Right ventricle myocardium inferior (tissue), 1 donor: ENCODE data around the gene MARCHF9. TPM values are rescaled to one million over a fixed set of nuclear protein-coding genes. Genes with fewer than 3 reads are reported as not detected.
"Not testable (repeated sequence)": the region's sequence is repeated elsewhere in the genome, so short reads cannot be mapped to it uniquely, and the experiment has no call there.

Source experiments
- ATAC-seq: fragments of 200-7000 bp; cut with Tn5 transposase; one replicate; pipeline ENCODE4 v1.9.1; 2020; ENCODE audit warnings: mild to moderate bottlenecking, moderate library complexity
- DNase-seq: peaks from one replicate; pipeline ENCODE4 v3.0.0; 2021; ENCODE audit errors: missing footprints
- intact Hi-C: fragments of 100-400 bp; cut with DNase I; formaldehyde crosslinking; loops from one replicate; pipeline ENCODE4 v1.11.0; 2022
- long read RNA-seq: library from polyadenylated mRNA; unstranded; transcript quantifications from one replicate; pipeline ENCODE4 v2.0.0, GENCODE V29; 2021
- total RNA-seq: library from RNA; stranded (reverse); fragmentation: NEBNext Ultra II Directional; extraction: Animal tissue kit (Norgen Biotek cat#: 25700); gene quantifications from one replicate; pipeline ENCODE4 v1.2.1, GENCODE V29; 2021
- donor health status: DM: no; HTN: yes; CAD: no; lungs with severe emphysema.

The MARCHF9 gene, protein sequence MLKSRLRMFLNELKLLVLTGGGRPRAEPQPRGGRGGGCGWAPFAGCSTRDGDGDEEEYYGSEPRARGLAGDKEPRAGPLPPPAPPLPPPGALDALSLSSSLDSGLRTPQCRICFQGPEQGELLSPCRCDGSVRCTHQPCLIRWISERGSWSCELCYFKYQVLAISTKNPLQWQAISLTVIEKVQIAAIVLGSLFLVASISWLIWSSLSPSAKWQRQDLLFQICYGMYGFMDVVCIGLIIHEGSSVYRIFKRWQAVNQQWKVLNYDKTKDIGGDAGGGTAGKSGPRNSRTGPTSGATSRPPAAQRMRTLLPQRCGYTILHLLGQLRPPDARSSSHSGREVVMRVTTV
- total RNA-seq, result 14.5 TPM
- long read RNA-seq, partial matches to known transcripts, result 0 of 3 reads
- long read RNA-seq, other reads (novel, unspliced or antisense), result 1 of 3 reads

GRCh38 chr12:57754411-57755193, at the start of gene MARCHF9:
Gene MARCHF9 (plus strand): TSS chr12:57755103. CDS start chr12:57755529, 426 bp downstream.
- no peak for ATAC-seq
- intact Hi-C loops, result no loop called here
- DNase-seq, result no peak

- DNase-seq (no peak), ATAC-seq (no peak)
- intact Hi-C loops, result no loop called here
These were observed 47.7 kb upstream of the MARCHF9 start for GRCh38 chr12:57707250-57707649.

GRCh38 chr12:57708296-57708695, 46.6 kb upstream of the MARCHF9 start:
- DNase-seq (no peak), ATAC-seq (no peak)
- intact Hi-C loops, result no loop called here

DNA sequence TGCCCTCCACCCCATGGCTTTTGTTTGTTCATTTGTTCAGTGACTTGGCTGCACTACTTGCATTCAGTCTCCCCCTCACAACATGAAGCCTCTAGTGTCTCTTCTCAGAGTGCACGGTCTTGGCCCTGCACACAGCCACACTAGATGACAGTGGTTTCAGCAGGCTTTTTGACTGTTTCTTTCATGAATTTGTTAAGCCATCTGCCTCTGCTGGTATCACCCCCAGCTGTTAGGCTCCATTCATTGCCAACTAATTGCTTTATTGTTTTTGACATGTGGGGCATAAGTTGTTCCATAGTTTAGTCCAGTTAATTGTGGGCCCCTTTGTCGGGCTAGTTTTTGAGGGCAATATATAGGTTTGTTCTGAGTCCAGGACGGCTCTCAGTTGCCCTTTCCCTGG, 42.2 kb upstream of the MARCHF9 start:
- ATAC-seq, result no peak
- no peak for DNase-seq
- intact Hi-C loops, result no loop called here

DNA sequence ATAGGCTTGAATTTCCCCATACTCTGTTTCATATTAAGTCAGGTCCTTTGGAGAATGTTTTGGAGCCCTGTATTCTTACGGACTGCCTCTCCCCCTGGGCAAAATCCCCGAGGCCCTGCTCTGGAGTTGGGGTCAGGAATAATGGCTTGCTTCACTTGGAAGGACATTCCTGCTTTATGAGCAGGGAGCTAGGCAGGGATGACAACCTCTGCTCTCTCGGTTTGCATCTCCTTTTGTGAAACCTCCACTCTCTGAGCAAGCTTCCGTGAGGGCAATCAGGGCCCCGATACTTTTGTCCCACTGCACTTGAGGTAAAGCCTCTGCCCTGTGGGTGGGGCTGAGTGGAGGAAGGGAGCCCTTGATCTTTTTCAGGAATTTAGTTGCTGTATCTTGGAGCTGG, 41.7 kb upstream of the MARCHF9 start:
- no peak for DNase-seq
- intact Hi-C loops, result no loop called here
- ATAC-seq, result no peak

DNA sequence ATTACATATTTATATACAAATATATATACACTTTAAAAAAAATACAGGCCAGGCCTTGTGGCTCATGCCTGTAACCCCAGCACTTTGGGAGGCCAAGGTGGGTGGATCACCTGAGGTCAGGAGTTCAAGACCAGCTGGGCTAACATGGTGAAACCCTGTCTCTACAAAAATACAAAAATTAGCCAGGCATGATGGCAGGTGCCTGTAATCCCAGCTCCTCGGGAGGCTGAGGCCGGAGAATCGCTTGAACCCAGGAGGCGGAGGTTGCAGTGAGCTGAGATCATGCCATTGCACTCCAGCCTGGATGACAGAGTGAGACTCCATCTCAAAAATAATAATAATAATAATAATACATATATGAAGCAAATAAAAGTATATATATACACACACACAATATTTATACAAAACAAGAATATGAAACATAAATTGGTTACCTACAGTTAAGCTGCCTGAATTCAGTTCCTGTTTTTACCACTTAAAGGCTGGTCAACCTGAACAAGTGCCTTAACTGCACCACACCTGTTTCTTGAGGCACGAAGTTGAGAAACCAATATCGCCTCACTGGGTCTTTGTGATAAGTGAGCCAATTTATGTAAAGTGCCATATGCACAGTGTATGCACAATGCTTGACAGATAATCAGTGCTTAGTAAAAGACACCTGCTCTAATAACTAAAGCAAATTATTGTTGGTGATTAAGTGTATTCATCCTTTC, 39.7 kb upstream of the MARCHF9 start:
- intact Hi-C loops, ATAC-seq, DNase-seq: not testable (repeated sequence)

DNA sequence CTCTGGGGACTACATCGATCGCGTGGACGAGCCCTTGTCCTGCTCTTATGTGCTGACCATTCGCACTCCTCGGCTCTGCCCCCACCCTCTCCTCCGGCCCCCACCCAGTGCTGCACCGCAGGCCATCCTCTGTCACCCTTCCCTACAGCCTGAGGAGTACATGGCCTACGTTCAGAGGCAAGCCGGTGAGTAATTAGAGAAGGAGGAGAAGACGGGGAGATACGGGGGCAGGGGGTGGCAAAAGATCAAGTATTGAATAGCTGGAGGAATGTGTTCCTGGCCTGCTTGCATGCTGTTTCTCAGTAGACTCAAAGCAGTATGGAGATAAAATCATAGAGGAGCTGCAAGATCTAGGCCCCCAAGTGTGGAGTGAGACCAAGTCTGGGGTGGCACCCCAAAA, 39.1 kb upstream of the MARCHF9 start:
- no peak for DNase-seq
- no peak for ATAC-seq
- intact Hi-C loops, result no loop called here

GRCh38 chr12:57716305-57716704, 38.6 kb upstream of the MARCHF9 start:
- ATAC-seq, result no peak
- DNase-seq, result no peak
- intact Hi-C loops, result no loop called here

DNA sequence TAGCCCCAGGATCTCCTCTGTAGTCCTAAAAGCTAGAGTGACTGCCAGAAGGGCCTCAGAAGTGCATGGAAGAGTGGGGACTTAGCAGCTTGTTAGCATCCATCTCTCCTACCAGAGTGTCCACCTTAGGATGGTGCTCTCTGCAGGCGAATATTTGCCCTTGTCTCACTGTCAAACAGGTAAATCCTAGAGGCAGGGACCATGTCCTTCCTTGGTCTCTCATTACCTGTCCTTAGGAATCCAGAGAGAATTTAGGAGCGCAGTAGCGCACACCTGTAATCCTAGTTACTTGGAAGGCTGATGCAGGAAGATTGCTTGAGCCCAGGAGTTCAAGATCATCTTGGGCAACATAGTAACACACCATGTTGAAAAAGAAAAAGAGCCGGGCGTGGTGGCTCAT, 37.8 kb upstream of the MARCHF9 start:
- intact Hi-C loops, result no loop called here
- DNase-seq, result no peak
- no peak for ATAC-seq

GRCh38 chr12:57717846-57718640, 36.9 kb upstream of the MARCHF9 start:
- ATAC-seq (no peak), DNase-seq (no peak)
- intact Hi-C loops, result no loop called here

DNA sequence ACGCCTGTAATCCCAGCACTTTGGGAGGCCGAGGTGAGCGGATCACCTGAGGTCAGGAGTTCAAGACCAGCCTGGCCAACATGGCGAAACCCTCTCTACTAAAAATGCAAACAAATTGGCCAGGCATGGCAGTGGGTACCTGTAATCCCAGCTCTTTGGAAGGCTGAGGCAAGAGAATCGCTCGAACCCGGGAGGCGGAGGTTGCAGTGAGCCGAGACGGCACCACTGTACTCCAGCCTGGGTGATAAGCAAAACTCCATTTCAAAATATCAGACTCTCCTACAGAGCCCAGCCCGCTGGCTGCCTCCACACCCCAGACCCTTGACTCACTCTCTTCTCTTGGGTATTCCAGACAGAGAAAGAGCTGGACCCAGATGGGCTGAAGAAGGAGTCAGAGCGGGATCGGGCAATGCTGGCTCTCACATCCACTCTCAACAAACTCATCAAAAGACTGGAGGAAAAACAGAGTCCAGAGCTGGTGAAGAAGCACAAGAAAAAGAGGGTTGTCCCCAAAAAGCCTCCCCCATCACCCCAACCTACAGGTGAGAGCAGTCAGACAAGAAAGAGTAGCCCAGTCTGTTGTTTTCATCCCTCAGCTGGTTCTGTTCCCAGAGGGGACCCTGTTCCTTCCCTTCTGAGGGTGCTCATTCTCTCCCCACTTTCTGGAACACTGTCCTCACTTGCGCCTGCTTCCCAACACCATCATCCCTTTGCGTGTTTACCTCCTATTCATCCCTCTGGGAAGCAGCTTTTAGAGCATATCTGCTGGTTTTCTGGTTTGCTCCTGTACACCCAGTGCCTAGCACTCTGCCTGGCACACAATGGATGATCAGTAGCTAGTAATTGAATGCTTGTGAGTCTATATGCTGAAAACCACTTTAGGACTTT, 36.0 kb upstream of the MARCHF9 start:
- intact Hi-C loops, result no loop called here
- DNase-seq (no peak), ATAC-seq (no peak)

DNA sequence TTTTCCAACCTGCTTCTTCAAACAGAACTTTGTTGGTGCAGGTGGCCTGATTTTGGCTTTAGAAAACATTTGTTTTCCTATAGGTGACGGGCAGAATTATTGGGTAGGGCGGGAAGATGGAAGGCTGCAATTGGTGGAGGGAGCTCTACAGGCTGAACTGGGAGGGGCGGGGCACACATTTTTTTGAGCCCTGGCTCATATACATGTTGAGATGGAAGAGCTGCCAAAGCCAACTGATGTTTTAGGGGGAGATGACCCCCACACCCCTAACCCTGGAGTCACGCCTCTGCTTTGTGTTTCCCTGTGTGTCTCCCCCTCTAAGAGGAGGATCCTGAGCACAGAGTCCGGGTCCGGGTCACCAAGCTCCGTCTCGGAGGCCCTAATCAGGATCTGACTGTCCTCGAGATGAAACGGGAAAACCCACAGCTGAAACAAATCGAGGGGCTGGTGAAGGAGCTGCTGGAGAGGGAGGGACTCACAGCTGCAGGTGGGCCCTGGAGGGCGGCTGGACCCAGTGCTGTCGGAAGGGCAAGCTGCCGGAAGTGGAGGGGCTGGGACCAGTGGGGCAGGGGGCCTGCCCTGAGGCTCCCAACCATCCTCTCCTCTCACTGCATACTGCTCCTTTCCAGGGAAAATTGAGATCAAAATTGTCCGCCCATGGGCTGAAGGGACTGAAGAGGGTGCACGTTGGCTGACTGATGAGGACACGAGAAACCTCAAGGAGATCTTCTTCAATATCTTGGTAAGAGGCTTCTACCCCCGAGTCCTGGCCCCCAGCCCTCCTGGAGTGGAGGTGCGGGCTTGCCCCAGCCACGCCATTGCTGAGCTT, 34.9 kb upstream of the MARCHF9 start:
- ATAC-seq (no peak), DNase-seq (no peak)
- intact Hi-C loops, result no loop called here

DNA sequence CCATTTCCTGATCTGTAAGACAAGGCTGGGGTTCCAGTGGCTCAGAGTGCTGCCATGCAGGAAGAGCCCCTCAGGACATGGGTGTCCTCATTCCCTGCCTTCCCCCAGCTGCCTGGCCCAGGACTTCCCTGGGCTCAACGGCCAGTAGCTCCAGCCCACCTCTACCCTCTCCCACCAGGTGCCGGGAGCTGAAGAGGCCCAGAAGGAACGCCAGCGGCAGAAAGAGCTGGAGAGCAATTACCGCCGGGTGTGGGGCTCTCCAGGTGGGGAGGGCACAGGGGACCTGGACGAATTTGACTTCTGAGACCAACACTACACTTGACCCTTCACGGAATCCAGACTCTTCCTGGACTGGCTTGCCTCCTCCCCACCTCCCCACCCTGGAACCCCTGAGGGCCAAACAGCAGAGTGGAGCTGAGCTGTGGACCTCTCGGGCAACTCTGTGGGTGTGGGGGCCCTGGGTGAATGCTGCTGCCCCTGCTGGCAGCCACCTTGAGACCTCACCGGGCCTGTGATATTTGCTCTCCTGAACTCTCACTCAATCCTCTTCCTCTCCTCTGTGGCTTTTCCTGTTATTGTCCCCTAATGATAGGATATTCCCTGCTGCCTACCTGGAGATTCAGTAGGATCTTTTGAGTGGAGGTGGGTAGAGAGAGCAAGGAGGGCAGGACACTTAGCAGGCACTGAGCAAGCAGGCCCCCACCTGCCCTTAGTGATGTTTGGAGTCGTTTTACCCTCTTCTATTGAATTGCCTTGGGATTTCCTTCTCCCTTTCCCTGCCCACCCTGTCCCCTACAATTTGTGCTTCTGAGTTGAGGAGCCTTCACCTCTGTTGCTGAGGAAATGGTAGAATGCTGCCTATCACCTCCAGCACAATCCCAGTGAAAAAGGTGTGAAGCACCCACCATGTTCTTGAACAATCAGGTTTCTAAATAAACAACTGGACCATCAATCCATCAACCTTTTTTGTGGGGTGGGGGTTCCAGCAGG, 34.0 kb upstream of the MARCHF9 start:
- intact Hi-C loops, result no loop called here
- DNase-seq, result no peak
- no peak for ATAC-seq

DNA sequence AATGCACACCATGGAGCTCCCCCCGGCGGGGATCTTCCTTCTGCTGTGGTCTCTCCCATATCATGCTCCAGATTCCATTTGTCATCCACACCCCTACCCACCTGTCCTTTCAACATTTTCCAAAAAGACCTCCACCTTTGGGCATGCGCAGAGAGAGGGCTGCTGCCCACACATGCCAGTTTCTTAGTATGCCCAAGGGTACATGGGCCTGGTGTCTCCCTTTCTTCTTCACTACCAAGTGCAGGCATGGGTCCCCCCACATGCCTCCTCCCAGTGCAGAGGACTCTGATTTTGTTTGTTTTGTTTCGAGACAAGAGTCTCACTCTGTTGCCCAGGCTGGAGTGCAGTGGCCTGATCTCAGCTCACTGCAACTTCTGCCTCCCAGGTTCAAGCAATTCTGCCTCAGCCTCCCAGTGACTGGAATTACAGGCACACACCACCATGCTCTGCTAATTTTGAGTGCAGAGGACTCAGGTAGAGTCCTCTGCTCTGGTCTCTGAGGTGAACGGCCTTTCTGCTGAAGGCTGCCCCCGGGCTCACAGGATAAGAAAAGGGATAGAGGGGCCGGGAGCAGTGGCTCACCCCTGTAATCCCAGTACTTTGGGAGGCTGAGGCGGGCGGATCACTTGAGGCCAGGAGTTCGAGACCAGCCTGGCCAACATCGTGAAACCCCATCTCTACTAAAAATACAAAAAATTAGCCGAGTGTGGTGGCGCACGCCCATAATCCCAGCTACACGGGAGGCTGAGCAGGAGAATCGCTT, 32.9 kb upstream of the MARCHF9 start:
- DNase-seq, intact Hi-C loops, ATAC-seq: not testable (repeated sequence)
